GM23338 (cell line): ENCODE measurements around the gene CYSTM1.

Experiments
- CREB1 ChIP-seq: fragments of 250-450 bp; sonication (Bioruptor Pico); IDR thresholded peaks from 2 replicates; pipeline ENCODE4 v1.5.0; 2020; ENCODE audit warnings: low read depth, mild to moderate bottlenecking, moderate library complexity
- CTCF ChIP-seq, 2 experiments: fragments of 200-600 bp in 1 of 2; sonication (generic) in 1 of 2; conservative IDR thresholded peaks; 2 replicates each; pipeline versions ENCODE4 v1.5.1 to v1.6.1; 2016 to 2017; ENCODE audit warnings: antibody characterized with exemption in 2 of 2, low read depth in 2 of 2, mild to moderate bottlenecking in 2 of 2, moderate library complexity in 1 of 2
- ETS1 ChIP-seq: IDR thresholded peaks from 2 replicates; pipeline ENCODE4 v1.6.1; 2016; ENCODE audit warnings: antibody characterized with exemption
- EZH2 ChIP-seq: fragments of 200-600 bp; sonication (generic); IDR thresholded peaks from one replicate; pipeline ENCODE4 v1.8.0; 2017; ENCODE audit warnings: antibody characterized with exemption, mild to moderate bottlenecking, low read depth; ENCODE audit not compliant: unreplicated experiment
- EZH2phosphoT487 ChIP-seq: fragments of 200-600 bp; sonication (generic); IDR thresholded peaks from one replicate; pipeline ENCODE4 v1.8.1; 2018; ENCODE audit warnings: antibody characterized with exemption; ENCODE audit not compliant: unreplicated experiment
- POLR2AphosphoS5 ChIP-seq: IDR thresholded peaks from 2 replicates; pipeline ENCODE4 v1.6.1; 2016; ENCODE audit warnings: antibody characterized with exemption, low read depth
- REST ChIP-seq: IDR thresholded peaks from one replicate; pipeline ENCODE4 v1.6.1; 2018; ENCODE audit warnings: antibody characterized with exemption; ENCODE audit not compliant: unreplicated experiment
- ZNF114 ChIP-seq: fragments of 250-450 bp; sonication (Bioruptor Pico); IDR thresholded peaks from 2 replicates; pipeline ENCODE4 v1.5.0; 2020; ENCODE audit warnings: mild to moderate bottlenecking, moderate library complexity

- no peak for TF ChIP-seq CTCF (conservative IDR thresholded peaks at IDR 0.05; ENCODE audit: low read depth in 2 of 2)
- TF ChIP-seq ETS1, result no peak
- no peak for TF ChIP-seq REST
- TF ChIP-seq POLR2AphosphoS5, result no peak
- TF ChIP-seq ZNF114, result no peak
- TF ChIP-seq EZH2, result no peak
- no peak for TF ChIP-seq CREB1
- TF ChIP-seq EZH2phosphoT487, result no peak
Measured at GRCh38 chr5:140214831-140215230, 39.8 kb downstream of the CYSTM1 start.
